GM21390 (cell line): ENCODE data around the gene NDRG4.

Source experiments
- ATAC-seq: cut with Tn5 transposase; IDR thresholded peaks from one replicate; pipeline ENCODE4 v1.9.1; 2021; ENCODE audit not compliant: unreplicated experiment

The NDRG4 gene

GRCh38 chr16:58537124-58537906 is 37.4 kb downstream of the NDRG4 start:
- ATAC-seq: no peak

GRCh38 chr16:58541711-58542110 is 41.8 kb downstream of the NDRG4 start:
- ATAC-seq: no peak

- no peak for ATAC-seq
Measured at GRCh38 chr16:58542291-58542690, 42.3 kb downstream of the NDRG4 start.

- ATAC-seq: no peak
Measured at GRCh38 chr16:58543685-58544084, 43.7 kb downstream of the NDRG4 start.

- no peak for ATAC-seq
Measured at GRCh38 chr16:58548378-58548777, 48.4 kb downstream of the NDRG4 start.

- ATAC-seq: no peak
Measured at GRCh38 chr16:58551496-58551895, 51.6 kb downstream of the NDRG4 start.

GRCh38 chr16:58556678-58557077 is 56.7 kb downstream of the NDRG4 start:
- ATAC-seq: no peak
